GM23338 (cell line): ENCODE data around the gene PCDH1. TPM values are rescaled to one million over a fixed set of nuclear protein-coding genes. Genes with fewer than 3 reads are reported as not detected.

ENCODE experiments used
- ATAC-seq: fragments of 200-7000 bp; cut with Tn5 transposase; 3 replicates; pipeline ENCODE4 v1.9.1; 2020
- DNase-seq: peaks from one replicate; pipeline ENCODE4 v3.0.0-alpha.2; 2015; ENCODE audit warnings: low spot score
- H2AFZ ChIP-seq: fragments of 200-600 bp; sonication (generic); 2 replicates; pipeline ENCODE4 v1.8.0; 2016; ENCODE audit warnings: antibody characterized with exemption, mild to moderate bottlenecking, moderate library complexity
- H3F3A ChIP-seq: fragments of 200-600 bp; sonication (generic); replicated peaks from 2 replicates; pipeline ENCODE4 v1.8.0; 2017; ENCODE audit warnings: antibody characterized with exemption, mixed run types, low read depth
- H3K27ac ChIP-seq: fragments of 200-600 bp; sonication (generic); 2 replicates; pipeline ENCODE4 v1.6.1; 2016; ENCODE audit warnings: low read depth
- H3K27me3 ChIP-seq: fragments of 200-600 bp; sonication (generic); 2 replicates; pipeline ENCODE4 v1.8.0; 2016; ENCODE audit warnings: mild to moderate bottlenecking, mixed run types, moderate library complexity; ENCODE audit not compliant: insufficient read depth
- H3K36me3 ChIP-seq: fragments of 200-600 bp; sonication (generic); 2 replicates; pipeline ENCODE4 v1.8.0; 2016; ENCODE audit warnings: mild to moderate bottlenecking; ENCODE audit not compliant: insufficient read depth
- H3K4me1 ChIP-seq: fragments of 200-600 bp; sonication (generic); 2 replicates; pipeline ENCODE4 v1.8.0; 2016; ENCODE audit warnings: mild to moderate bottlenecking, moderate library complexity; ENCODE audit not compliant: insufficient read depth
- H3K4me2 ChIP-seq: fragments of 200-600 bp; sonication (generic); 2 replicates; pipeline ENCODE4 v1.7.1; 2017; ENCODE audit warnings: mixed run types
- H3K4me3 ChIP-seq: fragments of 200-600 bp; sonication (generic); 2 replicates; pipeline ENCODE4 v1.6.1; 2016; ENCODE audit warnings: mixed run types
- H3K79me2 ChIP-seq: fragments of 200-600 bp; sonication (generic); replicated peaks from 2 replicates; pipeline ENCODE4 v1.8.0; 2017; ENCODE audit warnings: mild to moderate bottlenecking; ENCODE audit not compliant: insufficient read depth
- H3K9me2 ChIP-seq: fragments of 200-600 bp; sonication (generic); 2 replicates; pipeline ENCODE4 v1.8.0; 2017; ENCODE audit not compliant: insufficient read depth
- H4K20me1 ChIP-seq: fragments of 200-600 bp; sonication (generic); replicated peaks from 2 replicates; pipeline ENCODE4 v1.8.0; 2017; ENCODE audit warnings: mild to moderate bottlenecking; ENCODE audit not compliant: insufficient read depth
- H3K27ac Mint-ChIP-seq: 2 replicates; pipeline ENCODE4 v1.8.0; 2020; ENCODE audit warnings: inconsistent platforms, mild to moderate bottlenecking, moderate library complexity, mixed read lengths
- H3K27me3 Mint-ChIP-seq: 3 replicates; pipeline ENCODE4 v1.8.0; 2022; ENCODE audit warnings: low read depth, mild to moderate bottlenecking, moderate library complexity, mixed read lengths, inconsistent platforms; ENCODE audit not compliant: insufficient read depth, poor library complexity
- H3K36me3 Mint-ChIP-seq: 3 replicates; pipeline ENCODE4 v1.8.0; 2021; ENCODE audit warnings: low read depth, mild to moderate bottlenecking, inconsistent platforms, moderate library complexity, mixed read lengths
- H3K4me1 Mint-ChIP-seq: 3 replicates; pipeline ENCODE4 v1.8.0; 2020; ENCODE audit warnings: mild to moderate bottlenecking, inconsistent platforms, mixed read lengths
- H3K4me3 Mint-ChIP-seq: 3 replicates; pipeline ENCODE4 v1.8.0; 2021; ENCODE audit warnings: moderate library complexity, mild to moderate bottlenecking, inconsistent platforms, mixed read lengths
- H3K9me3 Mint-ChIP-seq: 3 replicates; pipeline ENCODE4 v1.8.0; 2020; ENCODE audit warnings: moderate library complexity, mild to moderate bottlenecking, inconsistent platforms, mixed read lengths
- CREB1 ChIP-seq: fragments of 250-450 bp; sonication (Bioruptor Pico); IDR thresholded peaks from 2 replicates; pipeline ENCODE4 v1.5.0; 2020; ENCODE audit warnings: low read depth, mild to moderate bottlenecking, moderate library complexity
- CTCF ChIP-seq, 2 experiments: fragments of 200-600 bp in 1 of 2; sonication (generic) in 1 of 2; conservative IDR thresholded peaks; 2 replicates each; pipeline versions ENCODE4 v1.5.1 to v1.6.1; 2016 to 2017; ENCODE audit warnings: antibody characterized with exemption in 2 of 2, low read depth in 2 of 2, mild to moderate bottlenecking in 2 of 2, moderate library complexity in 1 of 2
- ETS1 ChIP-seq: IDR thresholded peaks from 2 replicates; pipeline ENCODE4 v1.6.1; 2016; ENCODE audit warnings: antibody characterized with exemption
- EZH2 ChIP-seq: fragments of 200-600 bp; sonication (generic); IDR thresholded peaks from one replicate; pipeline ENCODE4 v1.8.0; 2017; ENCODE audit warnings: antibody characterized with exemption, mild to moderate bottlenecking, low read depth; ENCODE audit not compliant: unreplicated experiment
- NANOG ChIP-seq: IDR thresholded peaks from 2 replicates; pipeline ENCODE4 v1.6.1; 2016; ENCODE audit warnings: antibody characterized with exemption, borderline replicate concordance
- POLR2AphosphoS5 ChIP-seq: IDR thresholded peaks from 2 replicates; pipeline ENCODE4 v1.6.1; 2016; ENCODE audit warnings: antibody characterized with exemption, low read depth
- REST ChIP-seq: IDR thresholded peaks from one replicate; pipeline ENCODE4 v1.6.1; 2018; ENCODE audit warnings: antibody characterized with exemption; ENCODE audit not compliant: unreplicated experiment
- ZNF114 ChIP-seq: fragments of 250-450 bp; sonication (Bioruptor Pico); IDR thresholded peaks from 2 replicates; pipeline ENCODE4 v1.5.0; 2020; ENCODE audit warnings: mild to moderate bottlenecking, moderate library complexity
- ZNF331 ChIP-seq: fragments of 250-450 bp; sonication (Bioruptor Pico); IDR thresholded peaks from 2 replicates; pipeline ENCODE4 v1.5.0; 2020; ENCODE audit warnings: low read depth, mild to moderate bottlenecking, moderate library complexity
- polyA plus RNA-seq: library from polyadenylated mRNA; unstranded; fragments of >200 nt; fragmentation: Nextera tagmentation; extraction: Ambion mirVana; gene quantifications from 2 replicates; pipeline ENCODE4 v1.2.1, GENCODE V29; 2016
- total RNA-seq: library from RNA; depleted of rRNA; stranded (reverse); fragments of >200 nt; shearing (Covaris generic); gene quantifications from 2 replicates; pipeline ENCODE4 v1.2.3, GENCODE V29; 2014

The PCDH1 gene
- total and polyA plus RNA-seq, 2 experiments from 2014 or later = 26.2 to 183 TPM

- TF ChIP-seq CTCF (conservative IDR thresholded peaks at IDR 0.05; ENCODE audit: low read depth in 2 of 2) (no peak), NANOG (no peak), ZNF114 (CRISPR knock-in tag) (no peak), REST (no peak), ETS1 (no peak), POLR2AphosphoS5 (no peak)
These were observed 53.5 kb downstream of the PCDH1 start (continued) for GRCh38 chr5:141824717-141825116.

- H3F3A ChIP-seq = peaks cover 12% of the 10 kb centered on the region
- H3K4me1 ChIP-seq = peaks cover 52% of the 10 kb centered on the region
- DNase-seq (no peak), ATAC-seq (no peak)
- Mint-ChIP-seq H3K9me3 (peaks cover 6% of the 10 kb centered on the region; the same call in 1 of the 3 replicates), H3K27me3 (peaks cover 18% of the 10 kb centered on the region), H3K36me3 (peaks cover 3% of the 10 kb centered on the region; the same call in 1 of the 3 replicates), H3K27ac (peak overlapping the region; percentile 3; the same call in 1 of the 2 replicates), H3K4me3 (no peak overlapping the region; the same call in 2 of the 3 replicates), H3K4me1 (peaks cover 69% of the 10 kb centered on the region)
- no peak overlapping the region for H2AFZ ChIP-seq
- no peak overlapping the region for H3K4me2 ChIP-seq
- no peaks in the 10 kb centered on the region for H3K27me3 ChIP-seq
- no peak overlapping the region for H3K4me3 ChIP-seq
- H3K9me2 ChIP-seq = no peaks in the 10 kb centered on the region
- H3K36me3 ChIP-seq = no peaks in the 10 kb centered on the region; the same call in 1 of the 2 replicates
- TF ChIP-seq CTCF (conservative IDR thresholded peaks at IDR 0.05; ENCODE audit: low read depth in 2 of 2) (no peak), CREB1 (CRISPR knock-in tag) (no peak), EZH2 (no peak), ZNF331 (CRISPR knock-in tag) (no peak), REST (no peak)
- H4K20me1 ChIP-seq = no peaks in the 10 kb centered on the region
- no peak overlapping the region for H3K27ac ChIP-seq
- no peaks in the 10 kb centered on the region for H3K79me2 ChIP-seq
These were observed 55.2 kb downstream of the PCDH1 start for GRCh38 chr5:141823056-141823455.
